Pancreas (tissue), 10 donors: Measurements from ENCODE around the gene PCNX1. TPM values are rescaled to one million over a fixed set of nuclear protein-coding genes. Genes with fewer than 3 reads are reported as not detected.

Experiments
- ATAC-seq, 4 donors: fragments of 200-7000 bp; cut with Tn5 transposase; one replicate each; pipeline versions ENCODE4 v1.8.0 to v1.9.1; 2020; ENCODE audit warnings: mild to moderate bottlenecking in 4 of 4, moderate library complexity in 4 of 4
- DNase-seq, 6 donors: peaks; one replicate each; pipeline ENCODE4 v3.0.0-alpha.2; 2020
- FAIRE-seq: peaks from 2 replicates; lab custom pipeline; 2012; peaks lifted over from hg19 to GRCh38; lab: Jason Lieb, UNC
- H3K27ac ChIP-seq, 4 donors: fragments of 200-600 bp; sonication (generic); 1 replicate in 3 of 4; 2 replicates in 1 of 4; pipeline versions ENCODE4 v1.5.0 to v1.8.0; 2020
- H3K27me3 ChIP-seq, 4 donors: fragments of 200-600 bp; one replicate each; pipeline ENCODE4 v1.8.0; 2021
- H3K36me3 ChIP-seq, 3 donors: fragments of 200-600 bp; sonication (generic) in 1 of 3; one replicate each; pipeline versions ENCODE4 v1.5.0 to v1.8.0; 2020 to 2021
- H3K4me1 ChIP-seq, 3 donors: fragments of 200-600 bp; one replicate each; pipeline ENCODE4 v1.8.0; 2021
- H3K4me3 ChIP-seq, 4 donors: fragments of 200-600 bp; sonication (generic) in 2 of 4; one replicate each; pipeline versions ENCODE4 v1.5.0 to v1.8.0; 2020 to 2021
- H3K9me3 ChIP-seq, 4 donors: fragments of 200-600 bp; one replicate each; pipeline ENCODE4 v1.8.0; 2021
- CTCF ChIP-seq, 4 donors: fragments of 200-600 bp; sonication (generic) in 3 of 4; IDR thresholded peaks; one replicate each; pipeline versions ENCODE4 v1.5.0 to v1.8.0; 2021; ENCODE audit warnings: antibody characterized with exemption in 4 of 4
- WGBS, 2 donors: extraction: QIAGEN DNeasy Blood & Tissue Kit; methylation state at CpG; one replicate each; pipeline ENCODE4 v1.1.7; 2013; 5-methylcytosine and 5-hydroxymethylcytosine counted together
- intact Hi-C, 3 donors: fragments of 100-400 bp; cut with DNase I; formaldehyde crosslinking; loops; one replicate each; pipeline versions ENCODE4 v1.11.1 to v1.14.2; 2022
- polyA plus RNA-seq, 2 donors: library from polyadenylated mRNA; stranded (reverse); fragments of 200-250 nt; gene quantifications; one replicate each; pipeline ENCODE4 v1.2.3, GENCODE V29; 2013
- total RNA-seq, 6 donors: library from RNA; stranded (reverse); fragmentation: NEBNext Ultra II Directional in 4 of 6; extraction: Animal tissue kit (Norgen Biotek cat#: 25700) in 4 of 6; gene quantifications; one replicate each; pipeline versions ENCODE4 v1.2.1 to v1.2.4, GENCODE V29; 2021 to 2023
- donor health status: healthy with polysubstance abuse.
- donor health status: DM: no; HTN: no; CAD: no; lungs with moderate emphysema.
- donor health status: DM: no; HTN: no; CAD: no.
- donor health status: control.
- donor health status: control.
- donor health status: Bipolar disorder and iron deficiency.
- donor health status: DM: yes; HTN: yes; CAD: no.
- donor health status: DM: no; HTN: no; CAD: no.
- donor health status: DM: no; HTN: no; CAD: no.
- donor health status: DM: yes; HTN: yes; CAD: no.

The PCNX1 gene
- total and polyA plus RNA-seq, 8 donors, result 5.0 to 28.7 (median 14.7) TPM

- intact Hi-C loops, result no loop called here
- H3K4me3 ChIP-seq, result no peak overlapping the region
- H3K27me3 ChIP-seq, result no peaks in the 10 kb centered on the region
- DNase-seq (no peak), ATAC-seq (no peak), FAIRE-seq (no peak)
- no peak for TF ChIP-seq CTCF (IDR thresholded peaks at IDR 0.05)
- H3K4me1 ChIP-seq, result peaks cover 0 to 4% (median 0%) of the 10 kb centered on the region in 3 donors
- no peak overlapping the region for H3K27ac ChIP-seq
- 79 to 81% methylated on average over 3 of the region's 3 CpGs for WGBS, 2 donors
- no peaks in the 10 kb centered on the region for H3K9me3 ChIP-seq
- H3K36me3 ChIP-seq, result peaks cover 0 to 5% (median 0%) of the 10 kb centered on the region in 3 donors
Measured at GRCh38 chr14:70956511-70956910, 49.3 kb downstream of the PCNX1 start.

DNA sequence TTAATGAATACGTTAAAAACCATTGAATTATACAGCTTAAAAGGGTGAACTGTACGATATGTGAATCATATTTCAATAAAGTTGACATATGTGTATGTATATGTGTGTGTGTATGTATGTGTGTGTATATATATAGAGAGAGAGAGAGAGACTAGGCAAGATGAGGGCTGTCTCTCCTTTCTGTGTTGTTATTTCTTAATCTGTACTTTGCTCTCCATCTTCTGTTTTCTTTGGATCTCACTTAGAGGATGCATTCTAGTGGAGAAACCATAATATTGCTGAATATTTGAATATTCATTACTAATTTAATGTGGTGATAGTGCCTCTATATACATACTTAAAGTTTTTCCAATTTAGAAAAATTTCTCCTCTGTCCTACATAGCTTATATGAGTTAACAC is 50.5 kb downstream of the PCNX1 start:
- FAIRE-seq (no peak), ATAC-seq (no peak), DNase-seq (no peak)
- no peaks in the 10 kb centered on the region for H3K36me3 ChIP-seq
- H3K4me1 ChIP-seq, result peaks cover 0 to 4% (median 0%) of the 10 kb centered on the region in 3 donors
- H3K9me3 ChIP-seq, result no peaks in the 10 kb centered on the region
- intact Hi-C loops, result no loop called here
- no peak for TF ChIP-seq CTCF (IDR thresholded peaks at IDR 0.05)
- no peak overlapping the region for H3K27ac ChIP-seq
- H3K4me3 ChIP-seq, result no peak overlapping the region
- 96 to 98% methylated on average over 2 of the region's 2 CpGs for WGBS, 2 donors
- H3K27me3 ChIP-seq, result no peaks in the 10 kb centered on the region

DNA sequence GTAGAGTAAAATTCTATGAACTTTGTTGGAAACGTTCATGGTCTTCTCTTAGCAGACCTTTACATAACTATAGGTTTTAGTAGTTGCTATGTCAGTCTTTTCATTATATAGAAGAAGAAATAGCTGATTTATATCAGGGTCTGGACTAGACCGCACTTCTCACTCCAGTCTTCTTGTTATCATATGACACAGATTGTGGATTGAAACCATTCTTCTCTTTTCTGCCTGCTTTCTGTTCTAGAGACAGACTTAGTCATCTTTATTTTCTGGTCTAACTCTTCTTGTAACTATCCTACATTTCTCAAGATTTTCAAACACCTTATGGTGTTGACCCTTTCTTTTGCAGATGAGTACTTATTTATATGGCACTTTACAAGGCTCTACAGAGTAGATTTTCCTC is 55.7 kb downstream of the PCNX1 start:
- no peak for DNase-seq
- TF ChIP-seq CTCF (IDR thresholded peaks at IDR 0.05), result no peak
- H3K36me3 ChIP-seq, result no peaks in the 10 kb centered on the region
- FAIRE-seq, result no peak
- peaks cover 0 to 5% (median 5%) of the 10 kb centered on the region in 3 donors for H3K4me1 ChIP-seq
- no peak for ATAC-seq
- intact Hi-C loops, result no loop called here
- H3K9me3 ChIP-seq, result no peaks in the 10 kb centered on the region
- H3K27me3 ChIP-seq, result no peaks in the 10 kb centered on the region
- 69 to 74% methylated on average over 2 of the region's 2 CpGs for WGBS, 2 donors
- no peak overlapping the region for H3K4me3 ChIP-seq
- no peak overlapping the region for H3K27ac ChIP-seq

DNA sequence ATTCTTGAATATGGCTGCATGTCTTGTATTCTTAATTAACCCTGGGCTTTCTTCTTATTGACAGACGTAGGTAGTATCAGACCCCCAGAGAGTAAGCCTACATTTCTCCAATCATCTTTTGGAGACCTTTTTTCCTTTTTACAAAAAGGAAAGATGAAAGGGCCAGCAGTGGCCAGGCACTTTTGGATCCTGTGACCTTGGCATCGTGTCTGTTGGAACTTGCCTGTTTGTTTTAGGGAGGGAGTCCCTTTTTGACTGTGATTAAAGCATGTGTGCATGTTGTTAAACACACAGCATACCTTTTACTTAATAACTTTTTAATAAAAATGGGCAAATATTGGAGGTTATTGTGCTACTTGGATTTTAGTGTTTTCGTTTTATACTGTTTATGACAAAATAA is 57.2 kb downstream of the PCNX1 start:
- FAIRE-seq, result no peak
- Histone ChIP-seq H3K4me1 (peaks cover 0 to 5% (median 5%) of the 10 kb centered on the region in 3 donors), H3K27ac (no peak overlapping the region), H3K36me3 (no peaks in the 10 kb centered on the region), H3K4me3 (no peak overlapping the region), H3K27me3 (no peaks in the 10 kb centered on the region), H3K9me3 (no peaks in the 10 kb centered on the region)
- no peak for ATAC-seq
- DNase-seq, result no peak
- intact Hi-C loops, result no loop called here
- 46 to 48% methylated on average over 3 of the region's 3 CpGs for WGBS, 2 donors
- TF ChIP-seq CTCF (IDR thresholded peaks at IDR 0.05), result no peak

DNA sequence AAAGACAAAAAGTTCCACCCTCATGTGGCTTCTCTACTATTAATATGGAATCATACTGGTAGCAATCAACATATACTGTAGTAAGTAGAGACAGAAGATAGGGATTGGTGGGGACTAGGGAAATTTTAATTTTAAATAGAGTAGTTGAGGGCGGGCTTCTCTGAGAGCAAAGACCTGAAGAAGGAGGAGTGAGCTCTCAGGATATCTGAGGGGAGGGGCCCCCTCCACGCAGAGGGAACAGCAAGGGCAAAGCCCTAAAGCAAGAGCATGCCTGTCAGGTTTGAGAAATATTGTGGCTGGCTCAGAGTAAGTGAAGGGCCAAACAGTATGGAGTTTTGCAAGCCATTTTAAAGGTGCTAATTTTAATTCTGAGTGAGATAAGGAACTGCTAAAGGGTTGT is 64.3 kb downstream of the PCNX1 start:
- H3K36me3 ChIP-seq, result peaks cover 0 to 6% (median 0%) of the 10 kb centered on the region in 3 donors
- no peaks in the 10 kb centered on the region for H3K4me1 ChIP-seq
- intact Hi-C loops, result loop anchor here in 2 of 3 donors (10.0 kb wide), 1 partner anchor 157 kb away; no protein-coding TSS in a partner anchor
- H3K27ac ChIP-seq, result no peak overlapping the region
- TF ChIP-seq CTCF (IDR thresholded peaks at IDR 0.05), result no peak
- DNase-seq (no peak), ATAC-seq (no peak), FAIRE-seq (no peak)
- 69% methylated on average over 2 of the region's 2 CpGs for WGBS, 2 donors
- no peak overlapping the region for H3K4me3 ChIP-seq
- no peaks in the 10 kb centered on the region for H3K27me3 ChIP-seq
- H3K9me3 ChIP-seq, result no peaks in the 10 kb centered on the region
